Mucosa of descending colon (tissue), 3 donors: ENCODE measurements around the gene TREH. TPM values are rescaled to one million over a fixed set of nuclear protein-coding genes. Genes with fewer than 3 reads are reported as not detected.

ENCODE experiments used
- ATAC-seq: fragments of 200-7000 bp; cut with Tn5 transposase; one replicate; pipeline ENCODE4 v1.9.1; 2020; ENCODE audit warnings: mild to moderate bottlenecking, moderate library complexity
- DNase-seq, 3 donors: peaks; one replicate each; pipeline ENCODE4 v3.0.0-alpha.2; 2020
- H3K36me3 ChIP-seq: fragments of 200-600 bp; one replicate; pipeline ENCODE4 v1.8.0; 2021; ENCODE audit warnings: low read depth, mild to moderate bottlenecking
- H3K4me1 ChIP-seq: fragments of 200-600 bp; one replicate; pipeline ENCODE4 v1.8.0; 2021; ENCODE audit warnings: low read depth, mild to moderate bottlenecking
- H3K4me3 ChIP-seq: fragments of 200-600 bp; one replicate; pipeline ENCODE4 v1.8.0; 2021; ENCODE audit warnings: mild to moderate bottlenecking
- H3K9me3 ChIP-seq: fragments of 200-600 bp; one replicate; pipeline ENCODE4 v1.8.0; 2021; ENCODE audit warnings: mild to moderate bottlenecking
- intact Hi-C, 2 donors: fragments of 100-400 bp; cut with DNase I in 1 of 2; cut with micrococcal nuclease in 1 of 2; formaldehyde crosslinking; loops; one replicate each; pipeline versions ENCODE4 v1.11.0 to v1.11.1; 2022; cut with DNase I, micrococcal nuclease
- total RNA-seq, 3 donors: library from RNA; stranded (reverse); fragmentation: NEBNext Ultra II Directional in 2 of 3; extraction: Animal tissue kit (Norgen Biotek cat#: 25700) in 2 of 3; gene quantifications; one replicate each; pipeline versions ENCODE4 v1.2.1 to v1.2.4, GENCODE V29; 2021 to 2023
- TF ChIP-seq, protein P1 (sequence below): fragments of 200-600 bp; IDR thresholded peaks from one replicate; pipeline ENCODE4 v1.8.0; 2022; ENCODE audit warnings: antibody characterized with exemption, mild to moderate bottlenecking
- donor health status: DM: no; HTN: no; CAD: no; lungs with moderate emphysema.
- donor health status: DM: no; HTN: no; CAD: no.
- donor health status: DM: no; HTN: yes; CAD: no.

TREH gene
- total RNA-seq, 3 donors from 2014 or later = 1.1 to 3.9 (median 2.2) TPM

DNA sequence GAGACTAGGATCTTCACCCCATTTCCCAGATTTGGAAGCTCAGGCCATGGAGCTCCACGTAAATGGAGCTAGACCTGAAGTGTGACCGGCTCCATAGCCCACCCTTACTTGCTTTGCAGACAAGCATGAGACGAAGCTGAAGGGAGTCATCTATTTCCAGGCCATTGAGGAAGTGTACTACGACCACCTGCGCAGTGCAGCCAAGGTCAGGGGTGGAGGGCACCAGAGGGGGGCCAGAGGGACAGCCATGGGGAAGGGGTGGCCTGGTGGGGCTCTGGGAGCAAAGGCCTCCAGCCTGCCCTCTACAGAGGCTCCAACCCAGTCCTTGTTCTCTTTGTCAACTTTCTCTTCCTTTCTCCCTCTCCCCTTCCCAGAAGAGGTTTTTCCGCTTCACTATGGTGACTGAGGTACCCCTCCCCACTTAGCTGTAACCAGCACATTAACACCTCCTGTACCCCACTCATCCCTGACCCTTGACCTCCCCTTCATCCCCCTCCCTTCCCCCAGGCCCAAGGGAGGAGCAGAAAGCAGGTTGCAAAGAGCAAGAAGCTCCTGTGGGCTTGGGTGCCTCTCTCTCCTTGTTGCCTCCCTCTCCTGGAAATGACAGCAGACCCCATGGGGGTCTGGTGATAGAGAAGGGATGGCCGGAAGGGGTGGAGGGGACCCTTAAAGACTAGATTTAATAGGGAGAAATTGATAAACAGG lies 23.8 kb downstream of the TREH start:
- ATAC-seq (no peak), DNase-seq (no peak)
- Histone ChIP-seq H3K36me3 (peaks cover 7% of the 10 kb centered on the region), H3K4me1 (peaks cover 9% of the 10 kb centered on the region), H3K9me3 (no peaks in the 10 kb centered on the region), H3K4me3 (no peak overlapping the region)
- intact Hi-C loops = no loop called here
- TF ChIP-seq, protein P1, sequence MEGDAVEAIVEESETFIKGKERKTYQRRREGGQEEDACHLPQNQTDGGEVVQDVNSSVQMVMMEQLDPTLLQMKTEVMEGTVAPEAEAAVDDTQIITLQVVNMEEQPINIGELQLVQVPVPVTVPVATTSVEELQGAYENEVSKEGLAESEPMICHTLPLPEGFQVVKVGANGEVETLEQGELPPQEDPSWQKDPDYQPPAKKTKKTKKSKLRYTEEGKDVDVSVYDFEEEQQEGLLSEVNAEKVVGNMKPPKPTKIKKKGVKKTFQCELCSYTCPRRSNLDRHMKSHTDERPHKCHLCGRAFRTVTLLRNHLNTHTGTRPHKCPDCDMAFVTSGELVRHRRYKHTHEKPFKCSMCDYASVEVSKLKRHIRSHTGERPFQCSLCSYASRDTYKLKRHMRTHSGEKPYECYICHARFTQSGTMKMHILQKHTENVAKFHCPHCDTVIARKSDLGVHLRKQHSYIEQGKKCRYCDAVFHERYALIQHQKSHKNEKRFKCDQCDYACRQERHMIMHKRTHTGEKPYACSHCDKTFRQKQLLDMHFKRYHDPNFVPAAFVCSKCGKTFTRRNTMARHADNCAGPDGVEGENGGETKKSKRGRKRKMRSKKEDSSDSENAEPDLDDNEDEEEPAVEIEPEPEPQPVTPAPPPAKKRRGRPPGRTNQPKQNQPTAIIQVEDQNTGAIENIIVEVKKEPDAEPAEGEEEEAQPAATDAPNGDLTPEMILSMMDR = no peak

DNA sequence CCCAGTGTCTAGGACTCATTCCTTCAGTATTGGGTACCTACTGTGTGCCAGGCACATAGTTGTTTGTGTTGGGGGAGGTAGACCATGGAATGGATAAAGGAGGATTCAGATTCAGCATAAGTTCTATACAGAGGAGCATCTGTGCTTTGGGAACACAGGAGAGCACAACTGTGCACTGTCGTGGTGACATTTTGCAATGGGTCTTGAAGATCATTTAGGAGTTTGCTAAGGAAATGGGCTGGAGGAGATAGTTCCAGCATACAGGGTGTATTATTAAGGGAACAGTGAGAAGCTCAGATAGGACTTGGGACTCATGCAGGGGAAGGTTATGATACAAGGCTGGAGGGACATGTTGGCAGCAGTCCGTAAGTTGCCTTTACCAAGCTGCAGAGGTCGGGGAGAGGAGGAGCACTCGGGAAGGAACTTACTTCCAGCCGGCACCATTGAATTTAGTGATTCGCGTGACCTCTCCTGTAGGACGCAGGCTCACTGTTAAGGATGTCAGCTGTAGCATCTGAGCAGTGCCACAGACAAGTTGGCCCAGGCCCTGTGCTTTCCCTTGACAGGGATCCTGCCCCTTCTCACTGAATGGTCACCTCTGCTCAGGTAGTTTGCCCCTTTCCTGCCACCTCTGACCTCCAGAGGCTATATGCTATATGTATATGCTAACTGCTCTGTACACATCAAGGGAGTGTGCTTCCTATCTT lies 25.6 kb downstream of the TREH start:
- Histone ChIP-seq H3K36me3 (peaks cover 7% of the 10 kb centered on the region), H3K9me3 (no peaks in the 10 kb centered on the region), H3K4me3 (no peak overlapping the region), H3K4me1 (no peaks in the 10 kb centered on the region)
- ATAC-seq (no peak), DNase-seq (no peak)
- intact Hi-C loops = no loop called here
- TF ChIP-seq, protein P1 = no peak

DNA sequence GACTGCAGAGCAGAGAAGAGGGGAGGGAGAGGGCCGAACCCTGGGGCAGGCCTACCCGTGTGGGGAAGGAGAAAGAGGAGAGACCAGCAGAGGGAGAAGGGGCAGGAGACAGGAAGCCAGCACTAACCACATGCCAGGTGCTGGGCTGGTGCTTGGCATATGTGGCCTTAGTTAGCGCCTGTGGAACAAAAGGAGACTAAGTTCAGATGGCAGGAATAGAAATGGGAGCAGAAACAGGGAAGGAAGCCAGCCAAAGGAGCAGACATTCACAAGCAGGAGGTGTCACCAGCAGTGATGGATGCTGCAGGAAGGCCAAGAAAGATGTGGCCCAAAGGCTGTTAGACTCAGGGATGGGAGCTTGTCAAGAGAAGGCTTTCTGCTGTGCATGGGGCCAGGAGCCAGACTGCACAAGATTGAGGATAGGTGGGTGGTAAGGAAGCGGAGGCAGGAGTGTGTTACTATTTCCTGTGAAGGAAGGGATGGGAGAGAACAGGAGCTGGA lies 26.7 kb downstream of the TREH start:
- intact Hi-C loops = no loop called here

DNA sequence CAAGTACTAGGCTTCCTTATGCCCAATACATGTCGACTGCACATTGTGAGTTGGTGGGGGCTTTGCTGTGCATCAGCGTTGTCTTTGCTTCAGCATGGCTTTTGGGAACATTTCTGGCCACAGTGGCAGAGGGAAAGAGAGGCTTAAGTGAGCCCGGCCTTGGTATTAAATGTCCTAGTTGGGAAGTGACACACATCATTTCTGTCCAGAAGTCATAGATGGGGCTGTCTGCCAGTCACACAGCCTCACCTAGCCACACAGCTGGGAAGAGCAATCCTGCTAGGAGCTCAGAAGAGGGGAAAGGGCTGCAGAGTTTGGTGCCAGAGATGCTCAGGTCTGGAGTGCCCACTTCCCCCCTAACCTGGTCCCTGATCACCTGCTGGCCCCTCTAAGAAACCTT lies 27.6 kb downstream of the TREH start:
- intact Hi-C loops = no loop called here
- ATAC-seq (no peak), DNase-seq (no peak)
- Histone ChIP-seq H3K9me3 (no peaks in the 10 kb centered on the region), H3K36me3 (peaks cover 7% of the 10 kb centered on the region), H3K4me3 (no peak overlapping the region), H3K4me1 (no peaks in the 10 kb centered on the region)
- TF ChIP-seq, protein P1 = no peak

More for the DNA sequence above, 26.7 kb downstream of the TREH start:
- H3K4me3 ChIP-seq = no peak overlapping the region
- DNase-seq (no peak), ATAC-seq (no peak)
- TF ChIP-seq, protein P1 = no peak
- H3K36me3 ChIP-seq = peaks cover 7% of the 10 kb centered on the region
- H3K9me3 ChIP-seq = no peaks in the 10 kb centered on the region
- no peaks in the 10 kb centered on the region for H3K4me1 ChIP-seq

DNA sequence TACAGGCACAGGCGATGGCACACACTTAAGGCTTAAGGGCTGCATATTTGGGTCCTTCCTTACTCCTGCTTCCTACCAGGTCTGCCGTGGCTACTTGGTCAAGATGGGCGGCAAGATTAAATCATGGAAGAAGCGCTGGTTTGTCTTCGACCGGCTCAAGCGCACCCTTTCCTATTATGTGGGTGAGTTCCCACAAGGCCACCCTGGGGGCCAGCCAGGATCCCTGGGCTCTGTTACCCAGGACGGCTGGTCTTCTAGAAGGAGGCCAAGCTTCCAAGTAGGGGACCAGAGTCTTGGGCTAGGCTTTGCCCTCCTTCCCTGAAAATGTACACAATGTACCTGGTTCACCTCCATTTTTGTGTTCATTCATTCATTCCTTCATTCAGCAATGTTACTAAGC lies 29.1 kb downstream of the TREH start:
- H3K4me1 ChIP-seq = no peaks in the 10 kb centered on the region
- no peaks in the 10 kb centered on the region for H3K9me3 ChIP-seq
- ATAC-seq (no peak), DNase-seq (no peak)
- H3K4me3 ChIP-seq = no peak overlapping the region
- peaks cover 4% of the 10 kb centered on the region for H3K36me3 ChIP-seq
- TF ChIP-seq, protein P1 = no peak
- intact Hi-C loops = no loop called here
